Transverse colon (tissue), 3 donors: ENCODE data around the gene NRGN.

Experiments used
- EP300 ChIP-seq: sonication (generic); formaldehyde crosslinking; IDR thresholded peaks from one replicate; pipeline ENCODE4 v1.6.1; 2017; ENCODE audit warnings: antibody characterized with exemption, low read depth
- TF ChIP-seq, protein P1 (sequence below), 5 experiments: fragments of 200-600 bp in 3 of 5; fragments of 450-650 bp in 2 of 5; sonication (generic) in 3 of 5; IDR thresholded peaks; 1 replicate in 2 of 5; 2 replicates in 3 of 5; pipeline ENCODE4 v1.5.1; 2016 to 2017; ENCODE audit warnings: antibody characterized with exemption in 5 of 5, inconsistent platforms in 3 of 5, mild to moderate bottlenecking in 2 of 5, moderate library complexity in 1 of 5

DNA sequence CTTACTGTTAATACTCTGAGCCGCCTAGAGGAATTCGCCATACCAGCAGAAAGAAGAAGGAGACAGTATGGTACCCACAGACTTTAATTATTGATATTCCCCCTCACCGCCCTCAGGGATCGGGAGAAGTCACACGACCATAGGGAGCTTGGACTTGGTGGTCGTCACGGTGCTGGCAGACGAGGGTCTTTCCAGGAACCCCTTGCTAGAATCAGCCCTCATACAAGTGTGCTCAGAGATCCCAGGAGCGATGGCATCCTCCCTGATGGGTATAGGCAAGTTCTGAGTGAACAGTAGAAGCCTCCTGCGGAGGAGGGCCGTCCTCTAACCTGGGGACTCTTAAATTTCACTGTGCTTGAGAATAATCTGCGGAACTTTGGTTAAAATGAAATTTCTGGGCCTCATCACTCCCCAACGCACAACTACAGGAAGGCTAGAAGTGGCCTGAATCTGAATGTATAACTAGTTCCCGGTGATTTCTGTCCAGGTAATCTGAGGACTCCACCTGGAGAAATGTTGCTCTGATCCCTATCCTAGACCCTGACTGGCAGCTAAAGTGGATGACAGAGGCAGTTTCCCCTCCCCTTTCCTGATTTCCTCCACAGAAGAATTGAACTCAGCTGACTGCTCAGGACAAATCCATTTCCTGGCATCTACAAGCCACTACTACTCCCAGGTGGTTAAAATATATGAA lies 7.8 kb downstream of the NRGN start:
- TF ChIP-seq, protein P1, sequence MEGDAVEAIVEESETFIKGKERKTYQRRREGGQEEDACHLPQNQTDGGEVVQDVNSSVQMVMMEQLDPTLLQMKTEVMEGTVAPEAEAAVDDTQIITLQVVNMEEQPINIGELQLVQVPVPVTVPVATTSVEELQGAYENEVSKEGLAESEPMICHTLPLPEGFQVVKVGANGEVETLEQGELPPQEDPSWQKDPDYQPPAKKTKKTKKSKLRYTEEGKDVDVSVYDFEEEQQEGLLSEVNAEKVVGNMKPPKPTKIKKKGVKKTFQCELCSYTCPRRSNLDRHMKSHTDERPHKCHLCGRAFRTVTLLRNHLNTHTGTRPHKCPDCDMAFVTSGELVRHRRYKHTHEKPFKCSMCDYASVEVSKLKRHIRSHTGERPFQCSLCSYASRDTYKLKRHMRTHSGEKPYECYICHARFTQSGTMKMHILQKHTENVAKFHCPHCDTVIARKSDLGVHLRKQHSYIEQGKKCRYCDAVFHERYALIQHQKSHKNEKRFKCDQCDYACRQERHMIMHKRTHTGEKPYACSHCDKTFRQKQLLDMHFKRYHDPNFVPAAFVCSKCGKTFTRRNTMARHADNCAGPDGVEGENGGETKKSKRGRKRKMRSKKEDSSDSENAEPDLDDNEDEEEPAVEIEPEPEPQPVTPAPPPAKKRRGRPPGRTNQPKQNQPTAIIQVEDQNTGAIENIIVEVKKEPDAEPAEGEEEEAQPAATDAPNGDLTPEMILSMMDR (IDR thresholded peaks at IDR 0.05), result no peak
- no peak for TF ChIP-seq EP300
